Aorta (tissue), 5 donors: Measurements from ENCODE around the gene COL6A3. TPM values are rescaled to one million over a fixed set of nuclear protein-coding genes. Genes with fewer than 3 reads are reported as not detected.
"Not testable (repeated sequence)": the region's sequence is repeated elsewhere in the genome, so short reads cannot be mapped to it uniquely, and the experiment has no call there.

Experiments used
- ATAC-seq: fragments of 200-7000 bp; cut with Tn5 transposase; one replicate; pipeline ENCODE4 v1.9.1; 2022; ENCODE audit warnings: moderate library complexity; ENCODE audit not compliant: low FRiP score
- DNase-seq, 2 donors: peaks; one replicate each; pipeline ENCODE4 v3.0.0-alpha.2; 2020
- H3K27ac ChIP-seq, 2 donors: one replicate each; pipeline ENCODE4 v1.5.1; 2013; ENCODE audit warnings: low read length in 2 of 2, mild to moderate bottlenecking in 2 of 2, moderate library complexity in 2 of 2, control low read depth in 1 of 2, inconsistent platforms in 1 of 2, low read depth in 1 of 2
- H3K27me3 ChIP-seq, 2 donors: one replicate each; pipeline ENCODE4 v1.6.1; 2013; ENCODE audit warnings: control low read depth in 1 of 2, low read length in 1 of 2, mild to moderate bottlenecking in 1 of 2, moderate library complexity in 1 of 2; ENCODE audit not compliant: insufficient read depth in 2 of 2, control insufficient read depth in 1 of 2
- H3K36me3 ChIP-seq, 2 donors: one replicate each; pipeline ENCODE4 v1.6.1; 2013; ENCODE audit warnings: control low read depth in 1 of 2, low read length in 1 of 2, mild to moderate bottlenecking in 1 of 2; ENCODE audit not compliant: insufficient read depth in 2 of 2, control insufficient read depth in 1 of 2
- H3K4me1 ChIP-seq, 2 donors: one replicate each; pipeline ENCODE4 v1.6.1; 2013; ENCODE audit warnings: low read length in 2 of 2, control low read depth in 1 of 2, mild to moderate bottlenecking in 1 of 2, moderate library complexity in 1 of 2; ENCODE audit not compliant: insufficient read depth in 2 of 2, control insufficient read depth in 1 of 2
- H3K4me3 ChIP-seq, 2 donors: one replicate each; pipeline ENCODE4 v1.5.1; 2013; ENCODE audit warnings: low read length in 2 of 2, control low read depth in 1 of 2, mild to moderate bottlenecking in 1 of 2
- H3K9me3 ChIP-seq: one replicate; pipeline ENCODE4 v1.6.1; 2013; ENCODE audit warnings: mild to moderate bottlenecking, low read length; ENCODE audit not compliant: control insufficient read depth
- WGBS, 2 donors: extraction: QIAGEN DNeasy Blood & Tissue Kit; methylation state at CpG; one replicate each; pipeline ENCODE4 v1.1.7; 2013; 5-methylcytosine and 5-hydroxymethylcytosine counted together
- intact Hi-C, 2 donors: fragments of 100-400 bp; cut with DNase I; formaldehyde crosslinking; loops; one replicate each; pipeline versions ENCODE4 v1.14.2 to v1.15.0; 2022
- polyA plus RNA-seq, 2 donors: library from polyadenylated mRNA; stranded (reverse); fragments of 200-250 nt; gene quantifications; one replicate each; pipeline ENCODE4 v1.2.3, GENCODE V29; 2013
- total RNA-seq, 2 donors: library from RNA; stranded (reverse); fragmentation: NEBNext Ultra II Directional; extraction: Animal tissue kit (Norgen Biotek cat#: 25700); gene quantifications; one replicate each; pipeline ENCODE4 v1.2.1, GENCODE V29; 2021
- donor health status: healthy with polysubstance abuse.
- donor health status: Bipolar disorder and iron deficiency.
- donor health status: DM: no; HTN: no; CAD: no.
- donor health status: DM: no; HTN: no; CAD: no.
- donor health status: DM: yes; HTN: yes; CAD: no.

COL6A3 gene
- total and polyA plus RNA-seq, 4 donors: 7.3 to 289 (median 122) TPM

DNA sequence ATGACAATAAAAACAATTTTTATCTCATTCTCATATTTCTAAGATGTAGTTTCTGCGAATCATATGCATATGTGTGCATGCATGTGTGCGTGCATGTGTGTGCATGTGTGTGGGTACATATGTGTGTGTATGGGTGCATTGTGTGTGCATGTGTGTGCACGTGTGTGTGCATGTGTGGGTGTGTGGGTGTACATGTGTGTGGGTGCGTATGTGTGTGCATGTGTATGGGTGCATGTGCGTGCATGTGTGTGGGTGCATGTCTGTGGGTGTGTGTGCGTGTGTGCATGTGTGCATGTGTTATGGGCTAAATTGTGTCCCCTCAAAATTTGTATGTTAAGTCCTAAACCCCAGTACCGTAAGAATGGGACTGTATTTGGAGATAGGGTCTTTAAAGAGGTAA, 49.3 kb downstream of the COL6A3 start:
- no peak for DNase-seq
- Histone ChIP-seq H3K9me3 (no peaks in the 10 kb centered on the region), H3K4me1 (no peaks in the 10 kb centered on the region), H3K4me3 (no peak overlapping the region), H3K27me3 (no peaks in the 10 kb centered on the region), H3K36me3 (peaks cover 0 to 4% of the 10 kb centered on the region in 2 donors), H3K27ac (no peak overlapping the region)
- no peak for ATAC-seq
- 90 to 94% methylated on average over 7 of the region's 7 CpGs for WGBS, 2 donors
- intact Hi-C loops: no loop called here

DNA sequence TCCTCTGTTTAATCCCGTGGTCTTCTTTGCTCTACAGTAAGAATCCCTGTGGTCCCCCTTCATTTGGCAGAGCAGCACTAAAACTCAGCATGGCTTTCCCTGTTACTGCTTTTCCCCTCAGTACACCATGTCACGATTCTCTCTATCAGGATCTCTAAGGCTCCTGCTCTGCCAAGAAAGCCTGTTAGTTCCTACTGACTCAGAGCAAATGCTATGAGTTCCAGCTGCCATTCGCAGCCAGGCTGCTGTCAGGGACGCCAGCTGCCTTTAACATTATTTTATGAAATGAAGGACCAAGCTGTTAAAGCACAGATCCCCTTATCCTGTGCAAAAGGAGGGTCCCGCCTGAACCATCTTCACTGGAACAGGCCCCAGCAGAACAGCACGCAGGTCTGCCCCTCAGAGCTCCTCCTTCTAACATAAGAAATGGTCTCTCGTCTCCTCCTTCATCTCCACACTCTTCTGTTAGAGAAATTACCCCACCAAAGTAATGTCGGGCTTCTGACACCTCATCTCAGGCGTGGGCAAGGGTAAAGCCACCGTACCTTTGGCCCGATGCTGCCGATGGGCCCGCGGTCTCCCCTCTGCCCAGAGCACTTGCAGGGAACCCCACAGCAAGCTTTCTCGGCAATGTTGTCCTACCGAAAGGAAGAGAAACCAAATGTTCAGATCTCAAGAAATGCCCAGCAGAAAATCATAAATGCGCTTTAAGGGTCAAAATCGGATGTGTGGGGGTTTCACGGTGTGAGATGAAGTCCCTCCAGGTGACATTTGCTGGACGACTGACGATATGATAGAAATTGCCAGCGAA, 52.6 kb downstream of the COL6A3 start:
- no peak for DNase-seq
- Histone ChIP-seq H3K27me3 (no peaks in the 10 kb centered on the region), H3K4me3 (no peak overlapping the region), H3K27ac (no peak overlapping the region), H3K9me3 (no peaks in the 10 kb centered on the region), H3K4me1 (no peaks in the 10 kb centered on the region), H3K36me3 (peaks cover 0 to 3% of the 10 kb centered on the region in 2 donors)
- ATAC-seq: peak; percentile 70
- WGBS, 2 donors: 79 to 82% methylated on average over 22 of the region's 22 CpGs
- intact Hi-C loops: no loop called here

DNA sequence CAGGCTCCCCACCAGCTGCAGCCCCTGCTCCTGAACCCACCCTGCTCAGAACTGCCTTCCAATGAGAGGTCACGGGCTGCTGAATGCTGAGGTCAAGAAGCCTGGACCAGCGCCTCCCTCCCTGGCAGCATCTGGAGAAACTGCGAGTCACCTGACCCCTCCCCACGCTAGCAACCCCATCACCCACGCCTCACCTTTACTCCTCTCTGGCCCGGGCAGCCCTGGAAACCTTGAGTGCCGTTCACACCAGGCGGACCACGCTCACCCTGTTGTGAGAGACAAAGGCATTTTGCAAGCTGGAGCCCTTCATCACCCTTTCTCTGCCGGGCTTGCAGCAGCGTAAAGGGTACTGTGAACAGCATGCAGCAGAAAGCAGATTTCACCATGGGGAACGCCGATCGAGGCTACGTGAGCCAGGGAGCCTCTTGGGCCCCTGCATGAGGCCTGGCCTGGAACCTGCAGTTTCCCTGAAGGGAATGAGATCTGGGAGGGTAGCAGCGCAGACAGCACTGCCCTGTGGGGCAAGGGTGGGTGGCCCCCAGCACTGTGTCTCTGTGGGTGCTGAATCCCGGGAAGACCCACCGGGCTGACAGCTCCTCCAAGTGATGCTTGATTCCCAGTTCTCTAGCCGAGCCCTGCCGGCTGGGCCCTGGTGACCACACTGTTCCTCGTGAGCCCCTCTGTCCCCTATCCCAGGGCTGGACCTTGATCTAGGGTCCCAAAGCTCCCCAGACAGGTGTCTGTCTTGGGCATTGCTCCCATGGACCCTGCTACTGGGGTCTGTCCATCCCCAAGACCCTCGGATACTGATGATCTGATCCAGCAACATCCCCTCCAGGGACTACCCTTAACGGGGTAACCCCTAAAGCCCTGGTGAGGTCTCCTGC, 53.8 kb downstream of the COL6A3 start:
- 86 to 88% methylated on average over 23 of the region's 23 CpGs for WGBS, 2 donors
- Histone ChIP-seq H3K4me3 (no peak overlapping the region), H3K27me3 (no peaks in the 10 kb centered on the region), H3K27ac (no peak overlapping the region), H3K36me3 (peaks cover 0 to 2% of the 10 kb centered on the region in 2 donors), H3K9me3 (no peaks in the 10 kb centered on the region), H3K4me1 (no peaks in the 10 kb centered on the region)
- ATAC-seq (no peak), DNase-seq (no peak)
- intact Hi-C loops: no loop called here

DNA sequence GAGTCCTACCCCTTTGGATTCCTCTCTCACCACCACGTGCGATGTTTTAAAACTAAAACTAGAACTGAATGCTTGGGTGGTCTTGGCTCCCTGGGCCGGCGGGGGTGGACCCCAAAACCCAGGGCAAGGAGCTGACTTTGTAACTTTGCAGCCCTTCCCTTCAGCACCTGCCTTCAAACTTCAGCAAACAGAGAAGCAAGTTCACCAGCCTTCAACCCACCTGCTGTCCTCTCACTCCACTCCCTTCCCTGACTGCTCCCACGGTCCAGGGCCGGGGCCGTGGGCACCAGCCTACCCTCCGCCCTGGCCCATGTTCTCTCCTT, 54.5 kb downstream of the COL6A3 start:
- Histone ChIP-seq H3K9me3 (no peaks in the 10 kb centered on the region), H3K27ac (no peak overlapping the region), H3K36me3 (peaks cover 0 to 2% of the 10 kb centered on the region in 2 donors), H3K4me3 (no peak overlapping the region), H3K27me3 (no peaks in the 10 kb centered on the region), H3K4me1 (no peaks in the 10 kb centered on the region)
- ATAC-seq (no peak), DNase-seq (no peak)
- intact Hi-C loops: no loop called here
- WGBS, 2 donors: 80 to 86% methylated on average over 8 of the region's 8 CpGs

DNA sequence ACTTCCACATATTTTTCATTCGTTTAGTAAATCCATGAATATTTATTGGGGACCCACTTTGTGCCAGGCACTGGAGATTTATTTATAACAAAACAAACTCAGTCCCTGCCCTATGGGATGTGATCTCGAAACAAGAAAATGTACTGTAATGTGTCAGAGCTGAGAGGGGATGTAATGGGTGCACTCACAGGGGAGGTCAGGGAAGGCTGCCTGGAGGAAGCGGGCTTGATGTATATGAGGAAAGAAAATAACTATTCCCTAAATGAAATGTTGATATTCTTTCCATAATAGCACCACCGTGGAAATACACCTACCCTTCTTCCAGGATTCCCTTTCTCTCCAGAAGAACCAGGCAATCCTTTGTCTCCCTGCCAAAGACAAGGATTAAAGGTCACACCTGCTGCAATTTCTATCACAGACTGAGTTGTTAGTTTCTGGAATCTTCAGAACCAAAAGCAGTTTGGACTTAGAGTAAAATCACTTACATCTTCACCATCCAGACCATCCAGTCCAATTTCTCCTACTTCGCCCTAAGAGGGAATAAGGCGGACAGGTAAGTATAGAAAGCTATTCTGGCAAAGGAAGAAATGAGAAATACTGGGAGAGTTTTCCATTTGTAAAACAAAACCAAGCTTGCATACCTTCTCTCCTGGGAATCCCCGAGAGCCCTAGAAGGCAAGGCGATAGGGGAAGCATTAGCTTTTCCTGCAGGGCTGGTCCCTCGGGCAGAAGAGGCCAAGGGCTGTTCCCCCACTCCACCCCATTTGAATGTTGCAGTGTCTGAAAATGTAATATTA, 55.0 kb downstream of the COL6A3 start:
- Histone ChIP-seq H3K27me3 (no peaks in the 10 kb centered on the region), H3K9me3 (no peaks in the 10 kb centered on the region), H3K4me1 (no peaks in the 10 kb centered on the region), H3K27ac (no peak overlapping the region), H3K36me3 (peaks cover 0 to 2% of the 10 kb centered on the region in 2 donors), H3K4me3 (no peak overlapping the region)
- ATAC-seq (no peak), DNase-seq (no peak)
- intact Hi-C loops: no loop called here
- WGBS, 2 donors: 80 to 86% methylated on average over 9 of the region's 9 CpGs

DNA sequence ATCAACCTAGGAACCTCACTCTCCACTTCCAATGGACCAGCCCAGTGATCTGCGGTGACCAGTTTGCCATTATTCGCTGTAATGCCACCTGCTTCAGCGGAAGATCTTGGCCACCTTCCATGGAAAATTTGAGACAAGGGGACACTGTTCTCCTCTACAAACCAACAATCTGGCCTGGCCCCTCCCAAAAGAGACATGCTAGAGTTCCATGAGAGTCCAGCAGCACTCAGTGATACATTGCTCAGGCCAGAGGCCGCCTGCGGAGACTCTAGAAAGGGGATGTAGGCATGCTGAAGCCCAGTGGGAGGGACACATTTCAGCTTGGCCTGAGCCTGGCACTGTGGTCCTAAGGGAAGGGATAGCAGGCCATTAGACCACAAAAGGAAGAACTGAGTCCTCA, 58.3 kb downstream of the COL6A3 start:
- Histone ChIP-seq H3K9me3 (no peaks in the 10 kb centered on the region), H3K36me3 (no peaks in the 10 kb centered on the region), H3K4me3 (no peak overlapping the region), H3K4me1 (no peaks in the 10 kb centered on the region), H3K27me3 (no peaks in the 10 kb centered on the region), H3K27ac (no peak overlapping the region)
- intact Hi-C loops: no loop called here
- no peak for DNase-seq
- 98 to 99% methylated on average over 5 of the region's 5 CpGs for WGBS, 2 donors
- no peak for ATAC-seq

DNA sequence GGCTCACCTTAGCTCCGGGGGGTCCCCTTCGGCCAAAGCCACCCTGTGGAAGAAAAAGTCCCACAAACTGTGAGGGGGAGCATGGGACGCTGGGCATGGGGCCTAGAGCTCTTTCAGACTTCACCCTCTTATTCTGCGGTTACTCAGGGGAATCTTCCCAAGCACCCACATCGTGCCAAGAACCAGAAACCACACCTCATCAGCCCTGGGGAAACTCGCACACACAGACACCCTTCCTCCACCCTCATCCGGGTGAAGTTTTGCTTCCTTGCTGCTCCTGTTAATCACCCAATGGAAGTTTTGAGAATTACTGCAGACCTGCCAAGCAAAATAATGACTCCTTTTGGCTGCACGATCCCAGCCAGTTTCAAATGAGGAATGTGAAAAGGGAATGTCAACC, 59.1 kb downstream of the COL6A3 start:
- Histone ChIP-seq H3K36me3 (no peaks in the 10 kb centered on the region), H3K4me1 (no peaks in the 10 kb centered on the region), H3K4me3 (no peak overlapping the region), H3K27ac (no peak overlapping the region), H3K9me3 (no peaks in the 10 kb centered on the region), H3K27me3 (no peaks in the 10 kb centered on the region)
- intact Hi-C loops: no loop called here
- DNase-seq (peak in 1 of 2 donors; percentile 61), ATAC-seq (no peak)
- WGBS, 2 donors: 28 to 33% methylated on average over 8 of the region's 8 CpGs

DNA sequence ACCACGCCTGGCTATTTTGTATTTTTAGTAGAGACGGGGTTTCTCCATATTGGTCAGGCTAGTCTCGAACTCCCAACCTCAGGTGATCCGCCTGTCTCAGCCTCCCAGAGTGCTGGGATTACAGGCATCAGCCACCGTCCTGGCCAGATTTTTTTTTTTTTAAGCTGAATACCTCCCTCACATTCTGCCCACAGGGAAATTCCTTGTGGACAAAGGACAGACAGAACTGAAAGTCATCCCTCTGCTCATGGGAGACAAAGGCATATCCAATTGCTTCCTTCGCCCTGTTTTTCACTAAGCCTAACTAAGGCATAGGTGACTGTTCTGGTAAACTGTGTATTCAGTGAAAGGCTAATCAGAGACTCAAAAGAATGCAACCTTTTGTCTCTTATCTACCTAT, 59.8 kb downstream of the COL6A3 start:
- H3K27ac ChIP-seq, DNase-seq, H3K36me3 ChIP-seq, H3K9me3 ChIP-seq, intact Hi-C loops, ATAC-seq, H3K27me3 ChIP-seq, H3K4me1 ChIP-seq, H3K4me3 ChIP-seq: not testable (repeated sequence)
- 95% methylated on average over 6 of the region's 6 CpGs for WGBS, 2 donors
